ENCODE data around the gene SOST. TPM values are rescaled to one million over a fixed set of nuclear protein-coding genes. Genes with fewer than 3 reads are reported as not detected.
A peak's percentile ranks its signal among the peaks of the same experiment; 100 is the strongest.
"Not testable (repeated sequence)": the region's sequence is repeated elsewhere in the genome, so short reads cannot be mapped to it uniquely, and the experiment has no call there.

SOST gene
- total RNA-seq: not detected in 2 replicates
- polyA plus RNA-seq (2012): 0.04 TPM

DNA sequence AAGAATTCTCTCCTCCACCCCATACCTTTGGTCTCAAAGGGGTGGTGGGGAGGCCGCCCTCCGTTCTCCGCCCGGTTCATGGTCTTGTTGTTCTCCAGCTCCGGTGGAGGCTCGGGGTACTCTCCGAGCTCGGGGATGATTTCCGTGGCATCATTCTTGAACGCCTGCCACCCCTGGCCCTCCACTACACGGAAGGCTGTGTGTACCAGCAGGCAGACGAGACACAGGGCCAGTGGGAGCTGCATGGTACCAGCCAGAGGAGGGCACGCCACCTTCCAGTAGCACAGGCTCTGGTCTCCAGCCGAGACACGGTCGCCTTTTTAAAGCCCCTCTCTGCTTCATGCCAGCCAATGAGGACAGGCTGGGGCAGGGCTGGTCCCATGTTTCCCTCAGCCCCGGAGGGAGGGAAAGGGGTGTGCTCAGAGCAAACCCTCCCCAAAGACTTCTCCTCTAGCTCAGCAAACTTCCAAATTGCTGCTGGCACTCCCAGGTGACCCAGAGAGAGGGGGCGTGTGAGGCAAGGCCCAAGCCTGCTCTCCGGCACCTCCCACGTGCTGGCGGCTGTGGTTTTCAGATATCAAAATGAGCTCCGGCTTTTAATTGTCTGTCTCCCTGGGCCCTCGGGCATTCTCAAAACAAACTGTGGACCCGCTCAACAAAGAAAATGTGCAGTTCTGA, at the start of gene SOST:
Gene SOST, minus strand, starts transcription at position 295 of the 678 bp plus-strand sequence. Its CDS starts 50 bp downstream, at position 245.
- no peak for DNase-seq (ENCODE audit: low read depth)

DNA sequence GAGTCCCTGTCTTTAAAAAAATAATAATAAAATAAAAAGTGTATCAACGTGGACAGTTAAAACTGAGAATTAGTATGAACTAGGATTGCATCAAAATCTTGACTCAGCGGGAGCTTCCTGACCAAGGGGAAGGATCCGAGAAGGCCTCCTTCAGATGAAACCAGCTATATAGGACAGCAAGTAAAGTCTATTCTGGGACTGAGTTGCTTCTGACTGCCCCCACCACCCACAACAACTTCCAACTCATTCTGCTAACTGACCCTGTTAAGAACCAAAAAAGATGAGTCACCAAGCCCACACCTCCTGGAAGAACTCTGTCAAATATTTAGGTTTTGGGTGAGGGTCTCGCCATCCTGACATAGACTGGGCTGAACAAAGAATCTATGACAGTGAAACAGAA, 49.5 kb upstream of the SOST start:
- DNase-seq (ENCODE audit: low read depth): no peak

DNA sequence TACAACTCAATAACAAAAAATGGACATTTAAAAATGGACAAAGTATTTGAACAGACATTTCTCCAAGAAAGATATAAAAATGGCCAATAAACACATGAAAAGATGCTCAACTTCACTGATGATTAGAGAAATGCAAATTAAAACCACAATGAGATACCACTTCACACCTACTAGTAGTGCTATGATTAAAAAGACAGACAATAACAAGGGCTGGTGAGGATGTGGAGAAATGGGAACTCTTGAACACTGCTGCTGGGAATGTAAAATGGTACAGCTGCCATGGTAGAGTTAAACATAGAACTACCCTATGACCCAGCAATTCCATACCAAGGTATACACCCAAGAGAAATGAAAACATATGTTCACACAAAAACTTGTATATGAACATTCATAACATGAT, 46.5 kb upstream of the SOST start:
- no peak for DNase-seq (ENCODE audit: low read depth)

DNA sequence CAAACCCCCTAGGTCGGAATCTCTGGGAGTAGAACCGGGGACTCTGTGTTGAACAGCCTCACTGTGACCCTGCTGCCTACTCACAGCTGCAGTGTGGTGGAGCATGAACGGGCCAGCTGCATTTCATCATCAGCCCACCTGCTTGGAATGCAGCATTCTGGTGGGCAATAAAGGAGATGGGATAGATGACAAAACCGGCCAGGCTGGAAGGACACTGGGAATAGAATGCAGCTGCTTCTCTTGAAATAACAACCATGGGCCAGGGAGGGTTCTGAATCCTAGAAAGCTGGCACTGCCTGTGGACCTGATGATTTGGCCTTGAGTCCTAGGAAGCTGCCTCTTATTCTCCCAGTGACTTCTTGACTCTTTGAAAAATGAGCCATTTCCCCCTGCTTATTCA, 45.2 kb upstream of the SOST start:
- DNase-seq (ENCODE audit: low read depth): peak; percentile 93

DNA sequence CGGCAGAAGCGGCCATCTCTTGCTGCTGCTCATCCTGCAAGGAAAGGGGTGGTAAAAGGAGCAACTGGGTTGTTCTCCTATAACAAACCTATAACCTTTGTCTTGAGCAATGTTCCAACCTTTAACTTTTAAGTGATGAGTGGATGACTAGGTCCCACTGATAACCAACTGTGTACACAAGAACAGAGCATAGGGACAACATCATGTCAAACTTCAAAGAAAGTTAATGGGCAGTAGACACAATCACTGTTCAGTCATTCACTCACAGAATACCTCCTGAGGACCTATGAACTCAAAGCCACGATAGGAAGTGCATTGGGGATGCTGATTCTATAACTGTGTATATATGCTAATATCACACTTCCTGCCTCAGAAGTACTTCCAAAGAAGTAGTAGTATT, 43.3 kb upstream of the SOST start:
- no peak for DNase-seq (ENCODE audit: low read depth)

DNA sequence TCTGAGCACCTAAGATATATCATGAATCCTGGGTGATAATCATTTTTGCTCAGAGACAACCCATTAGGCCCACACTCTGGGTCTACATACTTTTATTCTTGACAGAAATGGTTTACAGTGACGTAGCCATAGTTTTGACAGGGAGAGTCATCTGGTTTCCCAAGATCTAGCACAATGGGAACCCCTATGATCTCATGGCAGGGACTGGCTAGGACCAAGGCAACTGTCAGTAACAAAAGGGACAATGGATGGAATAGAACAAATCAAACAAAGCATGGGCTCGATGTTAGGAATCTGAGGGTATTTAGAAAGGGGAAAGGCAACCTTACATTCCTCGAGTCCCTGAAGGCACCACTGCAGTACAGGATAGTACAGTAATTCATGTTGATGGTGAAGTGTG, 42.1 kb upstream of the SOST start:
- DNase-seq (ENCODE audit: low read depth): no peak

DNA sequence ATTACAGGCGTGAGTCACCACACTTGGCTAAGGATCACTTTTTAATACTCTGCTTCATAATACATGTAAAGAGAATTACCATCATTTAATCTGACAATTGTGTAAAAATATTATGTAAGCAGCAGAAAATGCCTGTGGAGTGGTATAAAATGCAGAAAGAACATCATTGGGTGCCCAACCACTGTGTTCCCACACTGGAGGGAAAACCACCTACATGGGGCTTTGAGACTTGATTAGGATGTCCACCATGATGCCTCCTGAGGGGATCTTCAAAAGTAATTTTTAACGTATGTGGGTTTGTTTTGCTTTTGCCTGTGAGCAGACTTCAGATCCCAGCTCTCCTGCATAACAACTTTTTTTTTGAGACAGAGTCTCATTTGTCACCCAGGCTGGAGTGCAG, 40.5 kb upstream of the SOST start:
- DNase-seq (ENCODE audit: low read depth): no peak

DNA sequence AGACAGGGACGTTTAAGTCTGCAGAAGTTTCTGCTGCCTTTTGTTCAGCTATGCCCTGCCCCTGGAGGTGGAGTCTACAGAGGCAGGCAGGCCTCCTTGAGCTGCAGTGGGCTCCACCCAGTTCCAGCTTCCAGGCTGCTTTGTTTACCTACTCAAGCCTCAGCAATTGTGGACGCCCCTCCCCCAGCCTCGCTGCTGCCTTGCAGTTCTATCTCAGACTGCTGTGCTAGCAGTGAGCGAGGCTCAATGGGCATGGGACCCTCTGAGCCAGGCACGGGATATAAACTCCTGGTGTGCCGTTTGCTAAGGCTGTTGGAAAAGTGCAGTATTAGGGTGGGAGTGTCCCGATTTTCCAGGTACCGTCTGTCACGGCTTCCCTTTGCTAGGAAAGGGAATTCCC, 39.4 kb upstream of the SOST start:
- DNase-seq (ENCODE audit: low read depth): not testable (repeated sequence)

DNA sequence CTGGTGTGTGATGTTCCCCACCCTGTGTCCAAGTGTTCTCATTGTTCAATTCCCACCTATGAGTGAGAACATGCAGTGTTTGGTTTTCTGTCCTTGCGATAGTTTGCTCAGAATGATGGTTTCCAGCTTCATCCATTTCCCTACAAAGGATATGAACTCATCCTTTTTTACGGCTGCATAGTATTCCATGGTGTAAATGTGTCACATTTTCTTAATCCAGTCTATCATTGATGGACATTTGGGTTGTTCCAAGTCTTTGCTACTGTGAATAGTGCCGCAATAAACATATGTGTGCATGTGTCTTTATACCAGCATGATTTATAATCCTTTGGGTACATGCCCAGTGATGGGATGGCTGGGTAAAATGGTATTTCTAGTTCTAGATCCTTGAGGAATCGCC, 34.1 kb upstream of the SOST start:
- not testable (repeated sequence) for DNase-seq (ENCODE audit: low read depth)

DNA sequence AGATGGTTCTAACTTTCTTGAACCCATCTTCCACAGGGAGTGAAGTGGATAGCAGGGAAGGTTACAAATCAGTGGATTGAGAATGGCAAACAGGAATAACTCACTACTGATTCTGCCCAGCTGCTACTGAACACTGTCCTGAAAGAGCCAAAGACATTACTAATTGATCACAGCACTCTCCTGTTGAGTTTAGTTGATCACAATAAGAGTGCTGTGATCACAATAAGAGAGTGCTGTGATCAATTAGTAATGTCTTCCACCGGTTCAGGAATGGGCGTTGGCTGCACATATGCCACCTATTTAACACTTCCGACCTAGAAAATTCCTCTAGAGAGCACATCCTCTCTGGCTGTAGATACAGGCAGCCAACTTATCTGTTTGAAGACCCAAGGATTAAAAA, 33.0 kb upstream of the SOST start:
- DNase-seq (ENCODE audit: low read depth): peak; percentile 31

DNA sequence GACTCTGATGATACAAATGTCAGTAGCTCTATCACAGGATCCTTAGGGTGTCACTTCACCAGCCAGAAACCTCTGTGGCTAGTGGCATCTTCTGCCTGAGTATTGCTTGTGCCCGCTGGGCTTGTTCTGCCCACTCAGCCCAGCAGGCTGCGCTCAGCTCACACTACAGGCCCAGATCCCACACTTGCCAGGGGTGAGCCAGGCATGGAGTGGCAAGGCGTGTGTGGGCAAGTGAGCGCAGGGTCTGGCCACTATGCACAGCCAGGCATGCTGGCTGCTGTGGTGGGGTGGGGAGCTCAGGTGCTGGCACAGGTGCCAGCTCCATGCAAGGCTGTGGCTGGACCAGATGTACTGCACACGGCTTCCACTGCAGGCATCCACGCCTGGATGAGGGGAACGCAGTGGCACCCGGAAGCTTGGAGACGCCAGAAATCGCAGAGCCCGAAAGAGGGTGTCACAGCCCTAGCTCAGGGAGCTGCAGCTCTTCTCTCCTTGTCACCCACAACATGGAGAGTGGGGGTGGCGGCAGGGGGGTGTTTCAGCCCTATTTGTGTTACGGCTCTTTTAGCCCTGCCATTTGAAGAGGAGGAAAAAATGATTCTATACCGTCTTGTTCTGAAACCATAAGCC, 31.8 kb upstream of the SOST start:
- DNase-seq (ENCODE audit: low read depth): no peak

DNA sequence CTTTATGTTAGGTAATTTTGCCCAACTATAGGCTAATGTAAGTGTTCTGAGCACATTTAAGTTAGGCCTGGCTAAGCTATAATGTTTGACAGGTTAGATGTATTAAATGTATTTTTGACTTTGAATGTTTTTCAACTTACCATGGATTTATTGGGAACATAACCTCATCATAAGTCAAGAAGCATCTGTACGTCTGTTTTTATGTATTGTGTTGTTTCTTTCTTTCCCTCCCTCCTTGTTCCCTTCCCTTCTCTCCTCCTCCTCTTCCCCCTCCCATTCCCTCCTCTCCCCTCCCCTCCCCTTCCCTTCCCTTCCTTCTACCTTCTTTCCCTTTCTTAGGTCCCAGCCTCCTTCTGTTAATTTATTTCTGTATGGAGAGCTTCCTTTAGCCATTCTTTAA, 30.9 kb upstream of the SOST start:
- DNase-seq (ENCODE audit: low read depth): no peak

DNA sequence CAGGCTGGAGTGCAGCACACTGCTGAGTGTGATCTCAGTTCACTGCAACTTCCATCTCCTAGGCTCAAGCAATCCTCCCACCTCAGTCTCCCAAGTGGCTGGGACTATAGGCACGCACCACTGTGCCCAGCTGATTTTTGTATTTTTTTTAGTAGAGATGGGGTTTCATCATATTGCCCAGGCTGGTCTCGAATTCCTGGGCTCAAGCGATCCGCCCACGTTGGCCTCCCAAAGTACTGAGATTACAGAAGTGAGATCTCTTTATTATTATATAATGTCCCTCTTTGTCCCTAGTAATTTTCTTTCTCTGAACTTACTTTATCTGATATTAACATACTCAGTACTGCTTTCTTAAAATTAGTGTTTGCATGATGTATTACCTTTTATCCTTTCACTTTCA, 29.9 kb upstream of the SOST start:
- no peak for DNase-seq (ENCODE audit: low read depth)

DNA sequence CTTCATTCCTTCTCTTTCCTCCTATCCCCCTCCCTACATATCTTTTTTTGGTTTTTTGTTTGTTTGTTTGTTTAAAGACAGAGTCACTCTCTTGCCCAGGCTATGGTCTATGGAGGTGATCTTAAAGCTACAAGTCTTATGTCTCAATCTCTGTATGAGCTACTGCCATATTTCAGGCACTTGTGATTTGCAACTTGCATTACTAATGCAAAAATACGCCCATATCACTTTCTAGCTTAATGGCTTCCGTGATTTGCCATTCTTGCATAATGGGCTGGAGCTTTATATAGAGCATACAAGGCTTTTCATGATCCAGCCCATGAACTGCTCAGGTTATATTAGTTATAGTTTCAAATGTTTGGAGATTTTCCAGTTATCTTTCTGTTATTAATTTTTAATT, 29.1 kb upstream of the SOST start:
- DNase-seq (ENCODE audit: low read depth): no peak

DNA sequence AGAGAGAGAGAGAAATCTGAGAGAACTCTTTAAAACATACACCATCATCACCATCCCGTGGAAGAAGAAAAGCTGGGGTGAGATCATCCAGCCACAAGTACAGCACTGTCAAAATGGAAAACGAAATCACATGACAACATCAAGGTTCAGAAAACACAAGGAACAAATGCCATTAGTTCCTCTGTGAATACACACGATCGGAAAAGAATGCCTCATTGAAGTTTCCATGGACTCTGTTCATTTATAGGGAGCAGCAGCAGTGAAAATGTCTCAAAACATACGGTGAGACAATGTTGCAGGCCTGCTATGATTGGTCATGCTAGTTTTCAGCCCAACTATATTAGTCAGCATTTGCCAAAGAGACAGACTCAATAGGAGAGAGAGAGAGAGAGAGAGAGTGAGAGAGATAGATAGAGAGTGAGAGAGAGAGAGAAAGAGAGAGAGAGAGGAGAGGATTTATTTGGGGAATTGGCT, 26.1 kb upstream of the SOST start:
- DNase-seq (ENCODE audit: low read depth): no peak

DNA sequence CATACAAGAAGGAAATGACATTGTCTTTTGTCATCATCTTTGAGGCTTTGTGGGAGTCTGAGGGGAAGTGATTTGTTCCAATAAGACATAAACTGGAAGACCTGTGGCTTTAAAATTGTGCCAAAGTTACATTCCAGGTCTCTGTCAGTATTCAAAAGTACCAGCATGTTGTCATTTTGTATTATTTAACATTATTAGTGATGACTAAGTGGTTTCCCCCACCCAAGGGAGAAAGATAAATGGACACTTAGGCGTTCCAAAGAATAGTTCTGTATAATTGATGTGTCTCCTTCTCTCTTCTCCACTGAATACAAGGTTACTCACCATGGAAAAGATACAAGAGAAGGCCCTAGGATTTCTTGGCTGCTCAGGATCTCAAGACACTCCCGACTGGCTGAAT, 25.5 kb upstream of the SOST start:
- no peak for DNase-seq (ENCODE audit: low read depth)

DNA sequence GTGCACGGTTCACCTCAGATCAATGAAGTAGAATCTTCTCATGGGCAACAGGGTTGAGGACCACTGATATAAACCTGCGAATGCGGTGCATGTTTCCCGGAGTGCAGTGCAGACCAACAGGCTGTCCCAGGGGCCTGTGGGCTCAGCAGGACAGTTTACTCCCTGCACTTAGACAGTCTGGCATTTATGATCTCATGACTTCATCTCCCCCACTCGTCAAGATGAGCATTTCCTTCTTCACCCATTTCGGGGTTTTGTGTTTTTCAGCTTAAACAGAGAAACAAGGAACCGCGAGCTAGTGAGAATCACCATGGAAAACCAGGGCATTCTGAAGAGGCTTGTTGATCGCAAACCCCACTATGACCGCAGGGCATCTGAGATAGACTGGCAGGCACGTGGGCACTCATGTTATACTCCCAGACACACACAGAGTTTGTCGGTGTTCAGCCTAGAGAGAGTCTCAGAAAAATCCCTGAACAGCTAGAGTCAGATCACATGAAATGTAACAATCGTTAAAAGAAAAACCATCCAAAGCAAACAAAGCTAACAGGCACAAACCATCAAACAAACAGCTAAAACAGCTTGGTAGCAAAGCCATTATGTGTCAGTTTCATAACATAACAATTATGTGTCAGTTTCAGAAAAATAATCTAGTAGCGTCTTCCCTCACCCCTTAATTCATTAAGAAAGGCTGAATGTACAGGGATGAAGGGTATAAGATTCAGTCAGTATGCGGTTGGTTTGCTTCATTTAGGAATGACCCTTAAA, 24.5 kb upstream of the SOST start:
- DNase-seq (ENCODE audit: low read depth): no peak

DNA sequence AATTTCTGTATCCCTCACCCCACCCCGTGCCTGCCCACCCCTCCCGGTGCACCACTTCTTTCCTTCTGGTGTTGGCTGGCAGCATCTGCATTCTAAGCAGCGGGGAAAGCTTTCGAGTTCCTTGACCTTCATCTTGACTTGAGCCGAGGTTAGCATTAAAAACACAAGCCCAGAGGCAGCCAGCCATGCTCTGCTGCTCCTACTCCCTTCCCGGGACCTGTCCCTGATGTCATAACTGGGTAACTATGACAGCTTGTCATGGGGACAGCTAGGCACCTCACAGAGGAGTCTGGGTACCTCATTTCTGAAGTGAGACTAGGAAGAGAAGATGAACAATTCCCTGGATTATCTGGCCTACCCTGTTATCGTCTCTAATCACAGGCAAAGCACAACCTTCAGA, 21.5 kb upstream of the SOST start, which contains the start of gene CFAP97D1:
Gene CFAP97D1, plus strand, starts transcription at position 301 of the 400 bp plus-strand sequence. Its CDS starts 28 bp downstream, at position 329.
- no peak for DNase-seq (ENCODE audit: low read depth)

DNA sequence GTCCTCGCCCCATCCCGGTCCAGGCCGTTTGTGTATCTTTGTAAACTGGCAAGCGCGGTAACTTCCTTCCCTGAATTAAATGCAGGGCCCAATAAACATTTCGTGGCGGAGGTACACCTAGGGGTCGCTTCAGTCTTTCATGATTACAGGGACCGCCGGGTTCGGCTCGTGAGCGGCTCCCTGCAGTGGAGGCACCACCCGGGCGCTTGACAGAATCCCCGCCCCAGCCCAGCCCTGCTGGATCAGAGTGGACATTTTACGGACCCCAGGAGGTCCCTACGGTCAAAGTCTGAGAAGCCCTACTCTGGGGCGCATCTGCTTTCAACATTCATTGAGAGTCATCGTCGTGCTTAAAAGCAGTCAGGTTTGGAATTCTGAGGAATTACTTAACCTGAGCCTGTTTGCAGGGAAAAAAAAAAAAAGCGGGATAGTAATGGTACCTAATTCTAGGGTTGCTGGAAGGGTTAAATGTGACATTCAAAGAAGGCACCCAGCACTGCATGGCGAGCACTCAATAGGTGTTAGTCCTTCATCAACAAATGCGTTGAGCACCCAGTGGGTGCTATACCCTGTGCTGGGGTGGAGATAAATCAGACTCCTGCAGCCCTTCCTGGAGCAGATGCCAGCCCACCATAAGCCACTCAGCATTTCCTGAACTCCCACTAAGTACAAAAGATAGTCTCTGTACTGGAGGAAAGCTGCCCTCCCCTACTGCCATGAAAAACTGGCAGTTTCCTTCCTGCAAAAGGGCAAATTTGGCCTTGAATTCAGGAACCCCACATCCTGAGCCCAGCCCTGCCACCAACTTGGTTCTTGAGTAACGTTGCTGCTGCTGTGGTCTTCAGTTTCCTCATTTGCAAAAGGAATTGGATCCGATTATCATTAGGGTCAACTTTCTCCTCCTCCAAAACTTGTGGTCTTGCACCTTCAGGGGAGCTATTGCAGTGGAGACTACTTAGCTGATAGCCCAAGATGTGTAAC, 20.8 kb upstream of the SOST start:
- no peak for DNase-seq (ENCODE audit: low read depth)

DNA sequence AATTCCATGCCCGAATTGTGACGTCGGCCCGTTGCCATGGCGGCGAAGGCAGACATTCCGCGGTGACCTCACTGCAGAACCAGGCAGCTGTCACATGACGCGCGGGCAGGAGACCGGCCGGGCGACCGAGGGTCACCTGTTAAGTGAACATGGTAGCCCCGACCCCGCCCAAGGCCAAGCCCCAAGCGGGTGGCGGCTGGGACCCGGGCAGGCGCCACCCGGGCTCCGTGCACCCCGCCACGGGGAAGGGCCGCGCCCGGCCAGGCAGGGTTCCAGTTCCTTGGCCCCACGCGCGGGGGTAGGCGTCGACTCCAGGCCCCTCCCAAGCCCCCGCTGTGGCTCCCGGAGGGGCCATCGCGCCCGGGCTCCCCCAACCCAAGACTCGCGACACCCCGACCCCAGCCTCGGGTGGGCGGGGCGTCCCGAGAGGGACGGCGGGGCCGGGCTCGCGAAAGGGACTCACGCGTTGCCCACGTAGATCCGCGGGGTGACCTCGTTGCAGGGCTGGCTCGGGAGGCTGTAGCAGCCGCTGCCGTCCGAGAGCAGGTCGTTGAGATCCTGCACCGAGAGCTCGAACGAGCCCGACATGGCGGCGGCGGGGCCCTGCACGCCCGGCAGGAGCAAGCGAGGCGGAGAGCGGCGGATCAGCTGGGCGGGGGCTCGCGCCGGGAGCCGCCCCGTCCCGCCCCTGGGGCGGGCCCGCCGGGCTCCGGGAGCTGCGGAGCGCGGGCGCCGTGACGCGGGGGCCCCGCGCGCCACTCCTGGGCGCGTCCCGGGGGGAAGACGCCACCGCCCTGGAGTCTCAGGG, 19.9 kb upstream of the SOST start, which contains the start of gene DUSP3:
Gene DUSP3, minus strand, starts transcription at position 641 of the 808 bp plus-strand sequence. Its CDS starts 53 bp downstream, at position 588.
- DNase-seq (ENCODE audit: low read depth): peak; percentile 96

Data from myocyte (in vitro differentiated cells).